ENCODE measurements around the gene RIC1.

DNA sequence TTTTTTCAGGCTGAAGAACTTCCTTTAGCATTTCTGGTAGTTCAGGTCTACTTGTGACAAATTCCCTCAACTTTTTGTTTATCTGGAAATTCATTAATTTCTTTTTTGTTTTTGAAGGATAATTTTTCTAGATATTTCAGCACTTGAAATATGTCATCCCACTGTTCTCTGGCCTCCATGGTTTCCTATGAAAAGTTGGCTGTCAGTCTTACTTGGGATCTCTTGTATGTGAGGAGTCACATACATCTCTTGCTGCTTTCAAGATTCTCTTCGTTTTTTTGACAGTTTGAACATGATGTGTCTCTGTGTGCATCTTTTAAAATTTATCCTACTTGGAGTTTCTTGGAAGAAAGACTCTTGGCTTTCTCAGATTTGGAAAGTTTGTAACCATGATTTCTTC lies 79.5 kb downstream of the RIC1 start:
- TF ChIP-seq SUZ12 (IDR thresholded peaks at IDR 0.05) (no peak), BHLHE40 (IDR thresholded peaks at IDR 0.05; ENCODE audit: borderline replicate concordance) (no peak), L3MBTL2 (conservative IDR thresholded peaks at IDR 0.05) (no peak), ZNF384 (IDR thresholded peaks at IDR 0.05) (no peak), SP1 (IDR thresholded peaks at IDR 0.05) (no peak), FOXA1 (IDR thresholded peaks at IDR 0.05) (no peak), ARNT (IDR thresholded peaks at IDR 0.05) (no peak), HDGF (IDR thresholded peaks at IDR 0.05; ENCODE audit: borderline replicate concordance) (no peak), FOXM1 (IDR thresholded peaks at IDR 0.05; ENCODE audit: borderline replicate concordance) (no peak), FOXK2 (IDR thresholded peaks at IDR 0.05) (no peak), TARDBP (IDR thresholded peaks at IDR 0.05) (no peak), PKNOX1 (IDR thresholded peaks at IDR 0.05) (no peak), ELF4 (IDR thresholded peaks at IDR 0.05) (no peak), NFRKB (IDR thresholded peaks at IDR 0.05) (no peak)

Measured in HEK293T (cell line).